GM10266 (cell line): ENCODE data around the gene TRERF1.

Experiments used
- DNase-seq: peaks from one replicate; pipeline ENCODE4 v3.0.0; 2012; ENCODE audit errors: extremely low spot score
- CTCF ChIP-seq: IDR thresholded peaks from 2 replicates; pipeline ENCODE4 v1.5.1; 2012; ENCODE audit warnings: mild to moderate bottlenecking, low read depth; ENCODE audit not compliant: control insufficient read depth, insufficient read depth; ENCODE audit errors: missing control alignments

Gene TRERF1

GRCh38 chr6:42409581-42409980 lies 42.1 kb downstream of the TRERF1 start:
- TF ChIP-seq CTCF: no peak
- no peak for DNase-seq

- DNase-seq: no peak
- TF ChIP-seq CTCF: no peak
Measured at GRCh38 chr6:42407379-42407778, 44.3 kb downstream of the TRERF1 start.

GRCh38 chr6:42406306-42407280 lies 45.1 kb downstream of the TRERF1 start:
- no peak for TF ChIP-seq CTCF
- DNase-seq: no peak

- no peak for TF ChIP-seq CTCF
- DNase-seq: no peak
Measured at GRCh38 chr6:42405021-42405420, 46.7 kb downstream of the TRERF1 start.

- DNase-seq: no peak
Measured at GRCh38 chr6:42404484-42404883, 47.2 kb downstream of the TRERF1 start.

GRCh38 chr6:42403831-42404230 lies 47.9 kb downstream of the TRERF1 start:
- no peak for TF ChIP-seq CTCF
- DNase-seq: no peak

More at GRCh38 chr6:42404484-42404883, 47.2 kb downstream of the TRERF1 start:
- TF ChIP-seq CTCF: no peak

GRCh38 chr6:42403421-42403820 lies 48.3 kb downstream of the TRERF1 start:
- no peak for TF ChIP-seq CTCF
- DNase-seq: no peak
